Skin epidermis (tissue), 12 donors: ENCODE data around the gene SYTL3.
"Not testable (repeated sequence)": the region's sequence is repeated elsewhere in the genome, so short reads cannot be mapped to it uniquely, and the experiment has no call there.

Experiments
- H3K27ac ChIP-seq, 21 experiments: fragments of 200-600 bp; sonication (generic) in 11 of 21; one replicate each; pipeline ENCODE4 v1.5.0; 2020; ENCODE audit warnings: mild to moderate bottlenecking in 3 of 21, inconsistent platforms in 2 of 21, moderate library complexity in 2 of 21
- H3K4me3 ChIP-seq, 7 experiments: fragments of 200-600 bp; sonication (generic) in 2 of 7; one replicate each; pipeline ENCODE4 v1.5.0; 2020; ENCODE audit warnings: inconsistent platforms in 2 of 7, mild to moderate bottlenecking in 2 of 7, moderate library complexity in 1 of 7

The SYTL3 gene

GRCh38 chr6:158778005-158778527, 128.2 kb downstream of the SYTL3 start:
- H3K4me3 ChIP-seq = no peak overlapping the region
- peak overlapping the region in 1 of 21 experiments; percentile 19 for H3K27ac ChIP-seq

GRCh38 chr6:158780246-158780884, 130.5 kb downstream of the SYTL3 start:
- H3K27ac ChIP-seq = no peak overlapping the region

GRCh38 chr6:158780988-158781691, 131.3 kb downstream of the SYTL3 start:
- Histone ChIP-seq H3K4me3 (no peak overlapping the region), H3K27ac (peak overlapping the region in 11 of 21 experiments; percentile 2 to 65 (median 32))

More at GRCh38 chr6:158780246-158780884, 130.5 kb downstream of the SYTL3 start:
- H3K4me3 ChIP-seq = no peak overlapping the region

GRCh38 chr6:158781692-158782373, 132.0 kb downstream of the SYTL3 start:
- H3K4me3 ChIP-seq = no peak overlapping the region
- peak overlapping the region in 11 of 21 experiments; percentile 2 to 63 (median 44) for H3K27ac ChIP-seq

- no peak overlapping the region for H3K4me3 ChIP-seq
- H3K27ac ChIP-seq = peak overlapping the region in 8 of 21 experiments; percentile 2 to 63 (median 37)
Measured at GRCh38 chr6:158782432-158783166, 132.7 kb downstream of the SYTL3 start.

GRCh38 chr6:158783167-158783450, 133.3 kb downstream of the SYTL3 start:
- peak overlapping the region in 2 of 21 experiments; percentile 1 to 10 for H3K27ac ChIP-seq
- H3K4me3 ChIP-seq = no peak overlapping the region

- peak overlapping the region in 6 of 21 experiments; percentile 1 to 54 (median 16) for H3K27ac ChIP-seq
- no peak overlapping the region for H3K4me3 ChIP-seq
Measured at GRCh38 chr6:158783851-158784250, 134.0 kb downstream of the SYTL3 start.

GRCh38 chr6:158784505-158784904, 134.7 kb downstream of the SYTL3 start:
- H3K27ac ChIP-seq = peak overlapping the region in 2 of 21 experiments; percentile 4 to 42

GRCh38 chr6:158785036-158785435, 135.2 kb downstream of the SYTL3 start:
- Histone ChIP-seq H3K27ac (peak overlapping the region in 2 of 21 experiments; percentile 4 to 23), H3K4me3 (no peak overlapping the region)

More at GRCh38 chr6:158784505-158784904, 134.7 kb downstream of the SYTL3 start:
- H3K4me3 ChIP-seq = no peak overlapping the region

GRCh38 chr6:158786645-158787304, 136.9 kb downstream of the SYTL3 start:
- H3K27ac ChIP-seq = no peak overlapping the region

GRCh38 chr6:158787395-158787794, 137.5 kb downstream of the SYTL3 start:
- H3K27ac ChIP-seq = peak overlapping the region in 1 of 21 experiments; percentile 42

More at GRCh38 chr6:158786645-158787304, 136.9 kb downstream of the SYTL3 start:
- no peak overlapping the region for H3K4me3 ChIP-seq

GRCh38 chr6:158789115-158789917, 139.5 kb downstream of the SYTL3 start:
- peak overlapping the region in 6 of 21 experiments; percentile 6 to 65 (median 40) for H3K27ac ChIP-seq

More at GRCh38 chr6:158787395-158787794, 137.5 kb downstream of the SYTL3 start:
- H3K4me3 ChIP-seq = no peak overlapping the region

GRCh38 chr6:158791274-158791855, 141.5 kb downstream of the SYTL3 start:
- Histone ChIP-seq H3K27ac (no peak overlapping the region), H3K4me3 (no peak overlapping the region)

More at GRCh38 chr6:158789115-158789917, 139.5 kb downstream of the SYTL3 start:
- H3K4me3 ChIP-seq = no peak overlapping the region

GRCh38 chr6:158792505-158792904, 142.7 kb downstream of the SYTL3 start:
- H3K27ac ChIP-seq, H3K4me3 ChIP-seq: not testable (repeated sequence)

GRCh38 chr6:158793432-158793831, 143.6 kb downstream of the SYTL3 start:
- no peak overlapping the region for H3K4me3 ChIP-seq
- no peak overlapping the region for H3K27ac ChIP-seq

GRCh38 chr6:158795516-158795915, 145.7 kb downstream of the SYTL3 start:
- Histone ChIP-seq H3K27ac (peak overlapping the region in 1 of 21 experiments; percentile 46), H3K4me3 (no peak overlapping the region)

GRCh38 chr6:158796353-158796752, 146.5 kb downstream of the SYTL3 start:
- no peak overlapping the region for H3K27ac ChIP-seq

More at GRCh38 chr6:158796353-158796752, 146.5 kb downstream of the SYTL3 start:
- no peak overlapping the region for H3K4me3 ChIP-seq
